Body of pancreas (tissue), 4 donors: ENCODE measurements around the gene PRSS1. TPM values are rescaled to one million over a fixed set of nuclear protein-coding genes. Genes with fewer than 3 reads are reported as not detected.
A peak's percentile ranks its signal among the peaks of the same experiment; 100 is the strongest.

Experiments used
- ATAC-seq: fragments of 150-250 bp; one replicate; pipeline ENCODE4 v1.9.1; 2016
- DNase-seq, 4 donors: peaks; one replicate each; pipeline ENCODE4 v3.0.0-alpha.2; 2019
- H3K27ac ChIP-seq, 4 donors: fragments of 200-600 bp; sonication (generic); 1 replicate in 3 of 4; 2 replicates in 1 of 4; pipeline versions ENCODE4 v1.5.1 to v1.6.1; 2016 to 2019; ENCODE audit warnings: mild to moderate bottlenecking in 1 of 4, mixed read lengths in 1 of 4, moderate library complexity in 1 of 4
- H3K27me3 ChIP-seq, 2 donors: fragments of 200-600 bp; sonication (generic); one replicate each; pipeline ENCODE4 v1.6.0; 2016; ENCODE audit warnings: mild to moderate bottlenecking in 1 of 2
- H3K36me3 ChIP-seq, 2 donors: fragments of 200-600 bp; sonication (generic); replicated peaks in 1 of 2; 2 replicates each; pipeline ENCODE4 v1.5.1; 2016; ENCODE audit warnings: low read depth in 2 of 2; ENCODE audit not compliant: insufficient read depth in 1 of 2
- H3K4me1 ChIP-seq: fragments of 200-600 bp; sonication (generic); one replicate; pipeline ENCODE4 v1.6.0; 2016
- H3K4me3 ChIP-seq, 2 donors: fragments of 200-600 bp; sonication (generic); 1 replicate in 1 of 2; 2 replicates in 1 of 2; pipeline ENCODE4 v1.5.1; 2016 to 2019
- H3K9me3 ChIP-seq, 3 donors: fragments of 200-600 bp; sonication (generic); 1 replicate in 2 of 3; 2 replicates in 1 of 3; pipeline ENCODE4 v1.5.1; 2016
- POLR2A ChIP-seq, 3 donors: fragments of 450-650 bp; IDR thresholded peaks; one replicate each; pipeline ENCODE4 v1.6.1; 2016; ENCODE audit warnings: antibody characterized with exemption in 3 of 3, mild to moderate bottlenecking in 2 of 3
- WGBS, 2 donors: methylation state at CpG; one replicate each; pipeline ENCODE4 v1.1.5; 2017; 5-methylcytosine and 5-hydroxymethylcytosine counted together
- intact Hi-C: fragments of 100-400 bp; cut with DNase I; formaldehyde crosslinking; loops from one replicate; pipeline ENCODE4 v1.15.1; 2023
- total RNA-seq, 2 donors: library from RNA; depleted of rRNA; stranded (reverse); fragments of >200 nt; gene quantifications; one replicate each; pipeline ENCODE4 v1.1.0, GENCODE V29; 2016
- TF ChIP-seq, protein P1 (sequence below), 7 experiments: fragments of 450-650 bp in 4 of 7; fragments of 200-600 bp in 3 of 7; sonication (generic) in 3 of 7; IDR thresholded peaks; one replicate each; pipeline ENCODE4 v1.5.1; 2016 to 2019; ENCODE audit warnings: antibody characterized with exemption in 7 of 7

The PRSS1 gene
- total RNA-seq, 2 donors from 2014 or later, result 29,602 to 44,177 TPM

DNA sequence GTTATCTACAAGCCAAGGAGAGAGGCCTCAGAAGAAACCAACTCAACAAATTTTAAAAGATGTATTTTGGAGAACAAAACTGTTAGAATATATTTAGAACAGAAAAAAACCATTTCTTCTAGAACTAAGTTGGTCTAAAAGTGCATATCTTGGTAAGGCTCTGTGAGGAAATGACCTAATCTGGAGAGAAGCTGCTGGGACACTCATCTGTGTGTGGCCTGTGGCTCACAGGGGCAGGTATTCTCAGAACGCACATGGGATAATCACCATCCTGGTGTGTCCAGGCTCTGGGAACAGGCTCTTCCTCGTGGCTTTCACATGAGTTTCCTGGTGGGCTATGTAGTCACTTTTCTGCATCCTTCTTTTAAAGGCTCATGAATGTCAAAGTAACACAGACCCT is 38.1 kb upstream of the PRSS1 start:
- WGBS, 2 donors, result 16 to 39% methylated on average over 2 of the region's 2 CpGs
- TF ChIP-seq, protein P1, sequence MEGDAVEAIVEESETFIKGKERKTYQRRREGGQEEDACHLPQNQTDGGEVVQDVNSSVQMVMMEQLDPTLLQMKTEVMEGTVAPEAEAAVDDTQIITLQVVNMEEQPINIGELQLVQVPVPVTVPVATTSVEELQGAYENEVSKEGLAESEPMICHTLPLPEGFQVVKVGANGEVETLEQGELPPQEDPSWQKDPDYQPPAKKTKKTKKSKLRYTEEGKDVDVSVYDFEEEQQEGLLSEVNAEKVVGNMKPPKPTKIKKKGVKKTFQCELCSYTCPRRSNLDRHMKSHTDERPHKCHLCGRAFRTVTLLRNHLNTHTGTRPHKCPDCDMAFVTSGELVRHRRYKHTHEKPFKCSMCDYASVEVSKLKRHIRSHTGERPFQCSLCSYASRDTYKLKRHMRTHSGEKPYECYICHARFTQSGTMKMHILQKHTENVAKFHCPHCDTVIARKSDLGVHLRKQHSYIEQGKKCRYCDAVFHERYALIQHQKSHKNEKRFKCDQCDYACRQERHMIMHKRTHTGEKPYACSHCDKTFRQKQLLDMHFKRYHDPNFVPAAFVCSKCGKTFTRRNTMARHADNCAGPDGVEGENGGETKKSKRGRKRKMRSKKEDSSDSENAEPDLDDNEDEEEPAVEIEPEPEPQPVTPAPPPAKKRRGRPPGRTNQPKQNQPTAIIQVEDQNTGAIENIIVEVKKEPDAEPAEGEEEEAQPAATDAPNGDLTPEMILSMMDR (IDR thresholded peaks at IDR 0.05), result no peak
- peak in 1 of 3 donors; percentile 1 for TF ChIP-seq POLR2A (IDR thresholded peaks at IDR 0.05)
- no peaks in the 10 kb centered on the region for H3K9me3 ChIP-seq
- no peak overlapping the region for H3K4me3 ChIP-seq
- no peaks in the 10 kb centered on the region for H3K36me3 ChIP-seq
- peak in 1 of 4 donors; percentile 23 for DNase-seq
- peaks cover 64% of the 10 kb centered on the region for H3K4me1 ChIP-seq
- H3K27ac ChIP-seq, result peak overlapping the region in 3 of 4 donors; percentile 65 to 84 (median 83)
- peak; percentile 29 for ATAC-seq
- intact Hi-C loops, result no loop called here
- no peaks in the 10 kb centered on the region for H3K27me3 ChIP-seq

DNA sequence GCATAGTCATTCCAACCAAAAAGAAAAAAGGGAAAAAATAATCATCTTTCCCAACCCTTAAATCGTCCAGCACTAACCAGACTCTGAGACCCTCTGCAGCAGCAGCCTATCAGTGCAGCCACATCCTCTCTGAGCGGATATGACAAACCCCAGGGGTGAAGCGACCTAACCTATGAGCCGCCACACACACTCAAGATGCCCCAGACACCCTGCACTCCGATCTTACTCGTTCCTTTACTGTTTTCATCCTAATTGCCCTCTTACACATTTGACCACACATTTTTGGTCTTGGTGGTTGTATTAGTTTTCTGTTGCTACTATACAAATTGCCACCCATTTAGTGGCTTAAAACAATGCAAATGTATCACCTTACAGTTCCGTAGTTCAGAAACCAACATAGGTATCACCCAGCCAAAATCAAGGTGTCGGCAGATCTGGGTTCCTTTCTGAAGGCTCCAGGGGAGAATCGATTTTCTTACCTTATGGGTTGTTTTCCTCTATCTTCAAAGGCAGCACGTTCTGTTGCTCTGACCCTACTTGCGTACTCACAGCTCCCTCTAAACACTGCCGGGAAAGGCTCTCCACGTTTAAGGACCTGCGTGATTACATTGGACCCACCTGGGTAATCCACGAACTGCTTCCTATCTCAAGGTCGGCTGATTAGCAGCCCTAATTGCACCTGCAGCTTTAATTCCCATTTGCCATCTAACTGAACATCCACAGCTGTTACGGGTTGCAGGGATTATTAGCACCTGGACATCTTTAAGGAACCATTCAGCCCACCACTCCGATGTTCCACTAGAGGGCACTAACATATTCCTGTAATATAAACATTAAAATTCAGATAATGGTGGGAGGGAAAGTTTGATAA is 37.3 kb upstream of the PRSS1 start:
- WGBS, 2 donors, result 20 to 23% methylated on average over 18 of the region's 18 CpGs
- peaks cover 56% of the 10 kb centered on the region for H3K4me1 ChIP-seq
- no peaks in the 10 kb centered on the region for H3K9me3 ChIP-seq
- H3K36me3 ChIP-seq, result no peaks in the 10 kb centered on the region
- H3K27ac ChIP-seq, result peak overlapping the region; percentile 65 to 84 (median 79)
- no peaks in the 10 kb centered on the region for H3K27me3 ChIP-seq
- TF ChIP-seq POLR2A (IDR thresholded peaks at IDR 0.05), result peak in 2 of 3 donors; percentile 40 to 61
- TF ChIP-seq, protein P1 (IDR thresholded peaks at IDR 0.05), result peak; percentile 58 to 82 (median 76)
- no peak overlapping the region for H3K4me3 ChIP-seq
- ATAC-seq (peak; percentile 72), DNase-seq (peak; percentile 52 to 75 (median 64))
- intact Hi-C loops, result no loop called here

DNA sequence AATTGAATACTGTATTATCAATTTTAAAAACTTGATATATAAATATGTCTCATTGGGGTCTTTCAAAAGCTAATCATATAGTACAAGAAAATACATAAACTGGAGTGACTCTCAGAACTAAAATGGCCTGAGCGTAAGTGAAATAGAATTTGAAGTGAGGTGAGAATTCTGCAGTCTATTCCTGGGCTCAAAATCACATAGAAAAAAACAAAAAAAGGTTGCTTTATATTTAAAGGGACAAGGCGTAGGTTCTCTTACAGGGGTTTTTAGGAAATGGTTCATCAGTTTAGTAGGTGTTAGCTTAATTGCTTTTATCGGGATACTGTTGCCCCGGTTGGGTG is 36.7 kb upstream of the PRSS1 start:
- Histone ChIP-seq H3K27me3 (no peaks in the 10 kb centered on the region), H3K4me3 (no peak overlapping the region), H3K9me3 (no peaks in the 10 kb centered on the region), H3K27ac (peak overlapping the region in 3 of 4 donors; percentile 45 to 83 (median 65)), H3K36me3 (no peaks in the 10 kb centered on the region), H3K4me1 (peaks cover 53% of the 10 kb centered on the region)
- no peak for ATAC-seq
- no peak for TF ChIP-seq POLR2A (IDR thresholded peaks at IDR 0.05)
- TF ChIP-seq, protein P1 (IDR thresholded peaks at IDR 0.05), result no peak
- 58 to 61% methylated on average over 4 of the region's 4 CpGs for WGBS, 2 donors
- DNase-seq, result no peak
- intact Hi-C loops, result no loop called here

DNA sequence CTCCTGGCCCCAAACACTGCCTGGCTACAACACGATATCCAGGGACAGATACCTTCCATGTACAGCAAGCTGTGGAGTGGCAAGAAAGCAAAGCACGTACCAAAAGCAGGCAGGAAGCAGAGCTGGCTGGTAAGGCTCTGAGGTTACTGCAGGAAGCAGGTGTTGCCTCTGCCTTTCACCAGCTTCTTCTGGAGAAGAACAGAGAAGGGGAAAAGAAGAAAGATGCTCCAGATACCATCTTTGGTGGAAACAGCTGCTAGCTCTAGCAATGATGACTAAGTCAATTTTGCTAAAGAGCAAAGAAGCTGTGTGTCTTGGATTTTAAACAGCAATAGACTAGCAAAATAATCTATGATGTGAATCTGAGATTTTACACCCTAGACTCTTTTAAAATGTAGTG is 34.9 kb upstream of the PRSS1 start:
- peaks cover 54% of the 10 kb centered on the region for H3K4me1 ChIP-seq
- no peaks in the 10 kb centered on the region for H3K27me3 ChIP-seq
- no peak overlapping the region for H3K4me3 ChIP-seq
- ATAC-seq (no peak), DNase-seq (no peak)
- no peaks in the 10 kb centered on the region for H3K9me3 ChIP-seq
- WGBS, 2 donors, result 31 to 39% methylated on average over 2 of the region's 2 CpGs
- H3K36me3 ChIP-seq, result no peaks in the 10 kb centered on the region
- intact Hi-C loops, result no loop called here
- TF ChIP-seq, protein P1 (IDR thresholded peaks at IDR 0.05), result no peak
- no peak for TF ChIP-seq POLR2A (IDR thresholded peaks at IDR 0.05)
- peak overlapping the region in 3 of 4 donors; percentile 7 to 38 (median 23) for H3K27ac ChIP-seq
